Measurements from ENCODE around the gene GNB5.

GRCh38 chr15:52184721-52185120 lies 6.5 kb downstream of the GNB5 start:
- TF ChIP-seq CTCF (IDR thresholded peaks at IDR 0.05) (no peak), POLR2A (IDR thresholded peaks at IDR 0.05) (no peak)
